ENCODE data around the gene PRPS1L1.

DNA sequence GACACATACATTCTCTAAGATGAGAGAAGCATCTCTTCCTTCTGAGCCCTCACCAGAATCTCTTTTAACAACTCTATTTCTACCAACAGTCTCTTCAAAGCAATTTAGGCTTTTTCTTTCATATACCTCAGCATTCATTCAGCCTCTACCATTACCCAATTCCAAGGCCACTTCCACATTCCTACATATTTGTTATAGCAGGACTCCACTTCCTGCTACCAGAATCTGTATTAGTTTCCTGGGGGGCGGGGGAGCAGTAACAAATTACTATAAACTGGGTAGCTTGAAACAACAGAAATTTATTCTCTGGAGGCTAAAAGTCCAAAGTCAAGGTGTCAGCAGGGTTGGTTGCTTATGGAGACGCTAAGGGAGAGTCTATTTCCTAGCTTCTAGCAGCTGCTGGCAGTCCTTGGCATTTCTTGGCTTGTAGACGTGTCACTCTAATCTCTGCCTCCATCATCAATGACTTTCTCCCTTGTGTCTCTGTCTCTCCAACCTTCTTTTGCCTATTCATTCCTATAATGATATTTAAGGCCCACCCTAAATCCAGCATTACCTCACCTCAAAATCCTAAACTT lies 7.4 kb downstream of the PRPS1L1 start:
- TF ChIP-seq, protein P1, sequence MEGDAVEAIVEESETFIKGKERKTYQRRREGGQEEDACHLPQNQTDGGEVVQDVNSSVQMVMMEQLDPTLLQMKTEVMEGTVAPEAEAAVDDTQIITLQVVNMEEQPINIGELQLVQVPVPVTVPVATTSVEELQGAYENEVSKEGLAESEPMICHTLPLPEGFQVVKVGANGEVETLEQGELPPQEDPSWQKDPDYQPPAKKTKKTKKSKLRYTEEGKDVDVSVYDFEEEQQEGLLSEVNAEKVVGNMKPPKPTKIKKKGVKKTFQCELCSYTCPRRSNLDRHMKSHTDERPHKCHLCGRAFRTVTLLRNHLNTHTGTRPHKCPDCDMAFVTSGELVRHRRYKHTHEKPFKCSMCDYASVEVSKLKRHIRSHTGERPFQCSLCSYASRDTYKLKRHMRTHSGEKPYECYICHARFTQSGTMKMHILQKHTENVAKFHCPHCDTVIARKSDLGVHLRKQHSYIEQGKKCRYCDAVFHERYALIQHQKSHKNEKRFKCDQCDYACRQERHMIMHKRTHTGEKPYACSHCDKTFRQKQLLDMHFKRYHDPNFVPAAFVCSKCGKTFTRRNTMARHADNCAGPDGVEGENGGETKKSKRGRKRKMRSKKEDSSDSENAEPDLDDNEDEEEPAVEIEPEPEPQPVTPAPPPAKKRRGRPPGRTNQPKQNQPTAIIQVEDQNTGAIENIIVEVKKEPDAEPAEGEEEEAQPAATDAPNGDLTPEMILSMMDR (conservative IDR thresholded peaks at IDR 0.05; ENCODE audit: low read depth in 2 of 2): no peak
- TF ChIP-seq, protein P2, sequence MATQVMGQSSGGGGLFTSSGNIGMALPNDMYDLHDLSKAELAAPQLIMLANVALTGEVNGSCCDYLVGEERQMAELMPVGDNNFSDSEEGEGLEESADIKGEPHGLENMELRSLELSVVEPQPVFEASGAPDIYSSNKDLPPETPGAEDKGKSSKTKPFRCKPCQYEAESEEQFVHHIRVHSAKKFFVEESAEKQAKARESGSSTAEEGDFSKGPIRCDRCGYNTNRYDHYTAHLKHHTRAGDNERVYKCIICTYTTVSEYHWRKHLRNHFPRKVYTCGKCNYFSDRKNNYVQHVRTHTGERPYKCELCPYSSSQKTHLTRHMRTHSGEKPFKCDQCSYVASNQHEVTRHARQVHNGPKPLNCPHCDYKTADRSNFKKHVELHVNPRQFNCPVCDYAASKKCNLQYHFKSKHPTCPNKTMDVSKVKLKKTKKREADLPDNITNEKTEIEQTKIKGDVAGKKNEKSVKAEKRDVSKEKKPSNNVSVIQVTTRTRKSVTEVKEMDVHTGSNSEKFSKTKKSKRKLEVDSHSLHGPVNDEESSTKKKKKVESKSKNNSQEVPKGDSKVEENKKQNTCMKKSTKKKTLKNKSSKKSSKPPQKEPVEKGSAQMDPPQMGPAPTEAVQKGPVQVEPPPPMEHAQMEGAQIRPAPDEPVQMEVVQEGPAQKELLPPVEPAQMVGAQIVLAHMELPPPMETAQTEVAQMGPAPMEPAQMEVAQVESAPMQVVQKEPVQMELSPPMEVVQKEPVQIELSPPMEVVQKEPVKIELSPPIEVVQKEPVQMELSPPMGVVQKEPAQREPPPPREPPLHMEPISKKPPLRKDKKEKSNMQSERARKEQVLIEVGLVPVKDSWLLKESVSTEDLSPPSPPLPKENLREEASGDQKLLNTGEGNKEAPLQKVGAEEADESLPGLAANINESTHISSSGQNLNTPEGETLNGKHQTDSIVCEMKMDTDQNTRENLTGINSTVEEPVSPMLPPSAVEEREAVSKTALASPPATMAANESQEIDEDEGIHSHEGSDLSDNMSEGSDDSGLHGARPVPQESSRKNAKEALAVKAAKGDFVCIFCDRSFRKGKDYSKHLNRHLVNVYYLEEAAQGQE (IDR thresholded peaks at IDR 0.05; ENCODE audit: unreplicated experiment): no peak
- TF ChIP-seq POLR2AphosphoS5 (IDR thresholded peaks at IDR 0.05; ENCODE audit: low read depth): no peak
